Measurements from ENCODE around the gene ALDOB. TPM values are rescaled to one million over a fixed set of nuclear protein-coding genes. Genes with fewer than 3 reads are reported as not detected.

The ALDOB gene
- total and polyA plus RNA-seq, 2 of the 13 experiments (the other 11 are each of a cell fraction or from before 2014, with no cell fraction given) = 0.29 to 0.97 TPM

- no peak for TF ChIP-seq ZNF224 (CRISPR knock-in tag; IDR thresholded peaks at IDR 0.05)
- no peak for TF ChIP-seq ZBTB7B (CRISPR knock-in tag; IDR thresholded peaks at IDR 0.05)
- TF ChIP-seq, protein P1, sequence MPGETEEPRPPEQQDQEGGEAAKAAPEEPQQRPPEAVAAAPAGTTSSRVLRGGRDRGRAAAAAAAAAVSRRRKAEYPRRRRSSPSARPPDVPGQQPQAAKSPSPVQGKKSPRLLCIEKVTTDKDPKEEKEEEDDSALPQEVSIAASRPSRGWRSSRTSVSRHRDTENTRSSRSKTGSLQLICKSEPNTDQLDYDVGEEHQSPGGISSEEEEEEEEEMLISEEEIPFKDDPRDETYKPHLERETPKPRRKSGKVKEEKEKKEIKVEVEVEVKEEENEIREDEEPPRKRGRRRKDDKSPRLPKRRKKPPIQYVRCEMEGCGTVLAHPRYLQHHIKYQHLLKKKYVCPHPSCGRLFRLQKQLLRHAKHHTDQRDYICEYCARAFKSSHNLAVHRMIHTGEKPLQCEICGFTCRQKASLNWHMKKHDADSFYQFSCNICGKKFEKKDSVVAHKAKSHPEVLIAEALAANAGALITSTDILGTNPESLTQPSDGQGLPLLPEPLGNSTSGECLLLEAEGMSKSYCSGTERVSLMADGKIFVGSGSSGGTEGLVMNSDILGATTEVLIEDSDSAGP (CRISPR knock-in tag; IDR thresholded peaks at IDR 0.05; ENCODE audit: borderline replicate concordance) = no peak
- TF ChIP-seq, protein P2, sequence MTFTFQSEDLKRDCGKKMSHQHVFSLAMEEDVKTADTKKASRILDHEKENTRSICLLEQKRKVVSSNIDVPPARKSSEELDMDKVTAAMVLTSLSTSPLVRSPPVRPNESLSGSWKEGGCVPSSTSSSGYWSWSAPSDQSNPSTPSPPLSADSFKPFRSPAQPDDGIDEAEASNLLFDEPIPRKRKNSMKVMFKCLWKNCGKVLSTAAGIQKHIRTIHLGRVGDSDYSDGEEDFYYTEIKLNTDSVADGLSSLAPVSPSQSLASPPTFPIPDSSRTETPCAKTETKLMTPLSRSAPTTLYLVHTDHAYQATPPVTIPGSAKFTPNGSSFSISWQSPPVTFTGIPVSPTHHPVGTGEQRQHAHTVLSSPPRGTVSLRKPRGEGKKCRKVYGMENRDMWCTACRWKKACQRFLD (CRISPR knock-in tag; IDR thresholded peaks at IDR 0.05; ENCODE audit: borderline replicate concordance) = no peak
- no peak for TF ChIP-seq TFAP4 (IDR thresholded peaks at IDR 0.05; ENCODE audit: borderline replicate concordance, low read depth)
- TF ChIP-seq ZNF570 (CRISPR knock-in tag; IDR thresholded peaks at IDR 0.05; ENCODE audit: borderline replicate concordance) = no peak
- TF ChIP-seq, protein P3, sequence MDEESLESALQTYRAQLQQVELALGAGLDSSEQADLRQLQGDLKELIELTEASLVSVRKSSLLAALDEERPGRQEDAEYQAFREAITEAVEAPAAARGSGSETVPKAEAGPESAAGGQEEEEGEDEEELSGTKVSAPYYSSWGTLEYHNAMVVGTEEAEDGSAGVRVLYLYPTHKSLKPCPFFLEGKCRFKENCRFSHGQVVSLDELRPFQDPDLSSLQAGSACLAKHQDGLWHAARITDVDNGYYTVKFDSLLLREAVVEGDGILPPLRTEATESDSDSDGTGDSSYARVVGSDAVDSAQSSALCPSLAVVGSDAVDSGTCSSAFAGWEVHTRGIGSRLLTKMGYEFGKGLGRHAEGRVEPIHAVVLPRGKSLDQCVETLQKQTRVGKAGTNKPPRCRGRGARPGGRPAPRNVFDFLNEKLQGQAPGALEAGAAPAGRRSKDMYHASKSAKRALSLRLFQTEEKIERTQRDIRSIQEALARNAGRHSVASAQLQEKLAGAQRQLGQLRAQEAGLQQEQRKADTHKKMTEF (CRISPR knock-in tag; IDR thresholded peaks at IDR 0.05) = peak; percentile 68
- no peak for TF ChIP-seq ZBTB8A (CRISPR knock-in tag; IDR thresholded peaks at IDR 0.05; ENCODE audit: borderline replicate concordance, low read depth)
- TF ChIP-seq ZNF672 (CRISPR knock-in tag; IDR thresholded peaks at IDR 0.05) = no peak
- 0 out of 2 replicates have a peak, but pooled peaks have one; percentile 8 for TF ChIP-seq MAX (IDR thresholded peaks at IDR 0.05)
- TF ChIP-seq IKZF1 (IDR thresholded peaks at IDR 0.05) = no peak
- no peak for TF ChIP-seq LCORL (IDR thresholded peaks at IDR 0.05)
- TF ChIP-seq LCORL (CRISPR knock-in tag; IDR thresholded peaks at IDR 0.05) = no peak
- TF ChIP-seq REXO4 (CRISPR knock-in tag; IDR thresholded peaks at IDR 0.05; ENCODE audit: borderline replicate concordance) = no peak
- TF ChIP-seq CEBPB (IDR thresholded peaks at IDR 0.05; ENCODE audit: borderline replicate concordance, low read depth, low read length) = peak; percentile 96
- TF ChIP-seq SP1 (IDR thresholded peaks at IDR 0.05) = no peak
- TF ChIP-seq SP1 (CRISPR knock-in tag; IDR thresholded peaks at IDR 0.05) = no peak
- TF ChIP-seq FOXO1 (CRISPR knock-in tag; IDR thresholded peaks at IDR 0.05) = peak; percentile 52; the same call in 1 of the 2 replicates
- no peak for TF ChIP-seq PTBP1 (IDR thresholded peaks at IDR 0.05; ENCODE audit: low read depth, low read length, poor library complexity, severe bottlenecking)
- TF ChIP-seq KLF11 (CRISPR knock-in tag; IDR thresholded peaks at IDR 0.05) = no peak
- peak; percentile 71 for TF ChIP-seq POGZ (CRISPR knock-in tag; IDR thresholded peaks at IDR 0.05)
- no peak for TF ChIP-seq MLLT10 (CRISPR knock-in tag; IDR thresholded peaks at IDR 0.05)
- no peak for TF ChIP-seq GABPA (IDR thresholded peaks at IDR 0.05; ENCODE audit: low read depth, low read length)
- TF ChIP-seq GABPA (CRISPR knock-in tag; IDR thresholded peaks at IDR 0.05; ENCODE audit: low read depth) = peak; percentile 27; the same call in 1 of the 2 replicates
- no peak for TF ChIP-seq ZBTB33 (CRISPR knock-in tag; IDR thresholded peaks at IDR 0.05)
- TF ChIP-seq KDM6A (CRISPR knock-in tag; IDR thresholded peaks at IDR 0.05; ENCODE audit: low read depth) = peak; percentile 70
These were observed 9.9 kb upstream of the ALDOB start (continued) for GRCh38 chr9:101445353-101446029.
